Measurements from ENCODE around the gene POLR1A. TPM values are rescaled to one million over a fixed set of nuclear protein-coding genes. Genes with fewer than 3 reads are reported as not detected.

POLR1A gene
- total and polyA plus RNA-seq, 2 donors (not counting 1 experiment from before 2014, with no cell fraction given) = 3.4 to 36.8 TPM

- 82% methylated on average over 8 of the region's 14 CpGs for WGBS (ENCODE audit: insufficient coverage)
- H3K27ac Mint-ChIP-seq = no peak overlapping the region
- Histone ChIP-seq H3K4me2 (replicated peaks; ENCODE audit: low read depth, low read length, poor library complexity, severe bottlenecking) (no peak overlapping the region), H2AFZ (ENCODE audit: insufficient read depth, low read depth, low read length, poor library complexity, severe bottlenecking) (no peak overlapping the region), H3K9me3 (ENCODE audit: control extremely low read depth in 1 of 3, control insufficient read depth in 2 of 3, insufficient read depth in 1 of 3, low read length in 2 of 3) (no peaks in the 10 kb centered on the region), H3K4me3 (ENCODE audit: control extremely low read depth in 1 of 5, extremely low read depth in 1 of 5, insufficient read depth in 1 of 5, low read depth in 2 of 5, low read length in 4 of 5) (no peak overlapping the region), H3K36me3 (replicated peaks in 1 of 2; ENCODE audit: control extremely low read depth in 1 of 2, control insufficient read depth in 1 of 2, extremely low read depth in 1 of 2, insufficient read depth in 2 of 2, low read length in 1 of 2) (peaks cover 7 to 46% of the 10 kb centered on the region in 2 experiments), H3K79me2 (ENCODE audit: control insufficient read depth, insufficient read depth, low read length) (peaks cover 3% of the 10 kb centered on the region), H3K9ac (ENCODE audit: low read length) (no peak overlapping the region), H3K27ac (ENCODE audit: low read length in 2 of 2) (no peak overlapping the region), H3K27me3 (replicated peaks in 1 of 4; ENCODE audit: control extremely low read depth in 1 of 4, control insufficient read depth in 3 of 4, insufficient read depth in 4 of 4, low read length in 3 of 4) (no peaks in the 10 kb centered on the region), H4K20me1 (ENCODE audit: control insufficient read depth, insufficient read depth, low read length, poor library complexity, severe bottlenecking) (no peaks in the 10 kb centered on the region), H3K4me1 (ENCODE audit: control insufficient read depth in 2 of 2, insufficient read depth in 2 of 2, low read length in 2 of 2) (no peaks in the 10 kb centered on the region)
- CTCF ChIA-PET = interaction anchor here (0.6 to 2.8 kb wide), 10 partner anchors 8 to 275 kb away, joined by 3 to 14 read pairs (median 3); partner anchors contain the start of gene ST3GAL5
- no peaks in the 10 kb centered on the region for H3K4me1 Mint-ChIP-seq
- H3K4me3 Mint-ChIP-seq = no peak overlapping the region
- intact Hi-C loops (cut with micrococcal nuclease) = no loop called here
- POLR2A ChIA-PET = no interaction called here
- no peak for DNase-seq
- TF ChIP-seq CTCF (IDR thresholded peaks at IDR 0.05) = peak; percentile 33
- TF ChIP-seq EZH2 (IDR thresholded peaks at IDR 0.05; ENCODE audit: borderline replicate concordance, insufficient read depth, low read depth, low read length, poor library complexity, severe bottlenecking) = no peak
- ATAC-seq (ENCODE audit: low read depth) = no peak
- H3K9me3 Mint-ChIP-seq (ENCODE audit: insufficient read depth) = no peaks in the 10 kb centered on the region
- H3K27me3 Mint-ChIP-seq = no peaks in the 10 kb centered on the region
Measured at GRCh38 chr2:86087936-86088850, 17.5 kb downstream of the POLR1A start.

GRCh38 chr2:86082756-86083155 is 22.9 kb downstream of the POLR1A start:
- no CpG with 5 or more reads among the region's 5 CpGs for WGBS (ENCODE audit: insufficient coverage)
- no peaks in the 10 kb centered on the region for H3K27me3 ChIP-seq (replicated peaks in 1 of 4; ENCODE audit: control extremely low read depth in 1 of 4, control insufficient read depth in 3 of 4, insufficient read depth in 4 of 4, low read length in 3 of 4)
- ChIA-PET CTCF (interaction anchor here (13.2 kb wide), 1 partner anchor 259 kb away, joined by 528 read pairs; no protein-coding TSS in a partner anchor), POLR2A (no interaction called here)
- Mint-ChIP-seq H3K9me3 (ENCODE audit: insufficient read depth) (no peaks in the 10 kb centered on the region), H3K27ac (no peak overlapping the region), H3K4me3 (no peak overlapping the region), H3K4me1 (peaks cover 32% of the 10 kb centered on the region), H3K27me3 (no peaks in the 10 kb centered on the region)
- no peak for TF ChIP-seq EZH2 (IDR thresholded peaks at IDR 0.05; ENCODE audit: borderline replicate concordance, insufficient read depth, low read depth, low read length, poor library complexity, severe bottlenecking)
- TF ChIP-seq CTCF (IDR thresholded peaks at IDR 0.05) = no peak
- H3K4me1 ChIP-seq (ENCODE audit: control insufficient read depth in 2 of 2, insufficient read depth in 2 of 2, low read length in 2 of 2) = peaks cover 22 to 26% of the 10 kb centered on the region in 2 donors
- H3K9me3 ChIP-seq (ENCODE audit: control extremely low read depth in 1 of 3, control insufficient read depth in 2 of 3, insufficient read depth in 1 of 3, low read length in 2 of 3) = no peaks in the 10 kb centered on the region
- DNase-seq = no peak
- ATAC-seq (ENCODE audit: low read depth) = no peak
- no peak overlapping the region for H3K9ac ChIP-seq (ENCODE audit: low read length)
- no peaks in the 10 kb centered on the region for H4K20me1 ChIP-seq (ENCODE audit: control insufficient read depth, insufficient read depth, low read length, poor library complexity, severe bottlenecking)
- H2AFZ ChIP-seq (ENCODE audit: insufficient read depth, low read depth, low read length, poor library complexity, severe bottlenecking) = no peak overlapping the region
- intact Hi-C loops (cut with micrococcal nuclease) = no loop called here
- H3K27ac ChIP-seq (ENCODE audit: low read length in 2 of 2) = no peak overlapping the region
- no peak overlapping the region for H3K4me3 ChIP-seq (ENCODE audit: control extremely low read depth in 1 of 5, extremely low read depth in 1 of 5, insufficient read depth in 1 of 5, low read depth in 2 of 5, low read length in 4 of 5)
- peaks cover 3 to 30% of the 10 kb centered on the region in 2 experiments for H3K36me3 ChIP-seq (replicated peaks in 1 of 2; ENCODE audit: control extremely low read depth in 1 of 2, control insufficient read depth in 1 of 2, extremely low read depth in 1 of 2, insufficient read depth in 2 of 2, low read length in 1 of 2)
- no peaks in the 10 kb centered on the region for H3K79me2 ChIP-seq (ENCODE audit: control insufficient read depth, insufficient read depth, low read length)
- no peak overlapping the region for H3K4me2 ChIP-seq (replicated peaks; ENCODE audit: low read depth, low read length, poor library complexity, severe bottlenecking)
